ENCODE measurements around the gene CENPK.
"Not testable (repeated sequence)": the region's sequence is repeated elsewhere in the genome, so short reads cannot be mapped to it uniquely, and the experiment has no call there.

The CENPK gene, protein sequence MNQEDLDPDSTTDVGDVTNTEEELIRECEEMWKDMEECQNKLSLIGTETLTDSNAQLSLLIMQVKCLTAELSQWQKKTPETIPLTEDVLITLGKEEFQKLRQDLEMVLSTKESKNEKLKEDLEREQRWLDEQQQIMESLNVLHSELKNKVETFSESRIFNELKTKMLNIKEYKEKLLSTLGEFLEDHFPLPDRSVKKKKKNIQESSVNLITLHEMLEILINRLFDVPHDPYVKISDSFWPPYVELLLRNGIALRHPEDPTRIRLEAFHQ

DNA sequence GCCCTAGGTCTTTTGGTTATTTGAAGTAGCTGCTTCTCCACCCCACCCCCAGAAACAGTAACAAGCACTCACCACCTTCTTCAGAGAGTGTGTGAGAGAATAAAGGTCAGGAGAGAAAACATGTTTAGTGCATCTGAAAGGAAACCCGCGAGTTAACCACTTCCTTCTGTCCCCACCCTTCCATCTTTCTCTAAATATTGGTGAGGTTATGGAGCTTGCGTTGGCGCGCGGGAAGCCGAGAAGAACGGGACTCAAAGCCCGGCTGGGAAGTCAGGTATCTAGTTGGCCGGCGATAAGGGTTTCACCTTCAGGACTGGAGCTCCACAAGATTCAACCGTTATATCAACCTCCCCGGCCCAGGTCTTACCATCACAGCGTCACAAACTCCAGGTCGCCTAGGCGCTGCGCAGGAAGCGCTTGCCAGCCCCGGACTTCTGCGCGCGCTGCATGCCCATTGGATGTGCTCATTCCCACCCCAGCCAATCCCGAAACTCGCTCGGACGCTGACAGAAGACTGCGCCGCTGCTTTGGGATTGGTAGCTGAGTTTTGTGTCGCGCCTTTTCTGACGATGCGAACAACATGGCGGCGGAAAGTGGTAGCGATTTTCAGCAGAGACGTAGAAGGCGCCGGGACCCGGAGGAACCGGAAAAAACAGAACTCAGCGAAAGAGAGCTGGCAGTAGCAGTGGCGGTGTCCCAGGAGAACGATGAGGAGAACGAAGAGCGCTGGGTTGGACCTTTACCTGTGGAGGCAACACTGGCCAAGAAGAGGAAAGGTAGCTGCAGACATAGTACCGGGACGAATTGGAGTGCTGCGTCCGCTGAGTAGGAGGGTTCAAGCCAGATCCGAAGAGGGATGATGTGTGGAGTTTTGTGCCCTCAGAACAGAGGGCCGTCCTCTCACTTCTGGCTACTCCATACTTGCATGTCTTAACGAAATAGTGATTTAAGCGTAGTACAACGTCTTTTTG is at the start of gene CENPK, which contains the start of gene PPWD1:
Gene CENPK (minus strand): TSS at position 438 of the 971 bp plus-strand sequence. CDS start 8,261 bp downstream, outside the sequence.
Gene PPWD1 (plus strand): TSS at position 566 of the 971 bp plus-strand sequence. CDS start 15 bp downstream, at position 581.
- peak; percentile 81 for DNase-seq (ENCODE audit: low spot score)

DNA sequence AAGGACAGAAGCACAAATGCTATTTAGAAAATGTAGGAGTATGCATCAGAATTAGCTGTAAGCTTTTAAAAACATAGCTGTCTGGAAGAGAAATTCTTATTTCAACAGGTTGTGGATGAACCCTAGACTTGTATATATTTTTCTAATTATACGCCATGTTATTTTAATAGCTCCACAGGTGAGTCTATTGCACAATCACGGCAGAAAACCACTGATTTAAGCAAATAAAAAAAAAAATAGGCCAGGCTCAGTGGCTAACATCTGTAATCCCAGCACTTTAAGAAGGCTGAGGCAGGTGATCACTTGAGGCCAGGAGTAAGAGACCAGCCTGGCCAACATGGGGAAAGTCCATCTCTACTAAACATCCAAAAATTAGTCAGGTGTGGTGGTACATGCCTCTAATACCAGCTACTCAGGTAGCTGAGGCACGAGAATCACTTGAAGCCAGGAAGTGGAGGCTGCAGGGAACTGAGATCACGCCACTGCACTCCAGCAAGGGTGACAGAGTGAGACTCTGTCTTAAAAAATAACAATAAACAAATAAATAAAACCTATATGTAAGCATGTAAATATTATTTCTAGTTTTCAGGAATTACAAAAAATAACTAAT is 49.4 kb upstream of the CENPK start:
- DNase-seq (ENCODE audit: low spot score), result no peak

DNA sequence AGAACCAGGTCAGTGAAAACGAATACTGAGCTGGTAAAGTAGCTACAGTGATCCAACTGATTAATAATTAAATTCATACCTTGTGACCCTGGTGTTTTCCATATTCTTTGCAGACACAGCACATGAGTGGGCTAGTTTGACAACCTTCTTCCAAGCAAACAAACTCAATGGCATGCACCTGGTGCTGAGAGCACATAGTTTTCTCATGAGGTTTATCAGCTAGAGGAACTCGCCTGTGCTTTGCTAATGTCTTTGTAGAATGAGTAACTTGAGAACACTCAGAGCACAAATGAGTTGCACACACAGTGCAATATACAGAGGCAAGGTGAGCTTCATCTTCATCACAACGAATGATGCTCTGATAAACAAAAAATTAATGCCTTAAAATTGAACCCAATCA is 48.6 kb upstream of the CENPK start:
- DNase-seq (ENCODE audit: low spot score), result no peak

DNA sequence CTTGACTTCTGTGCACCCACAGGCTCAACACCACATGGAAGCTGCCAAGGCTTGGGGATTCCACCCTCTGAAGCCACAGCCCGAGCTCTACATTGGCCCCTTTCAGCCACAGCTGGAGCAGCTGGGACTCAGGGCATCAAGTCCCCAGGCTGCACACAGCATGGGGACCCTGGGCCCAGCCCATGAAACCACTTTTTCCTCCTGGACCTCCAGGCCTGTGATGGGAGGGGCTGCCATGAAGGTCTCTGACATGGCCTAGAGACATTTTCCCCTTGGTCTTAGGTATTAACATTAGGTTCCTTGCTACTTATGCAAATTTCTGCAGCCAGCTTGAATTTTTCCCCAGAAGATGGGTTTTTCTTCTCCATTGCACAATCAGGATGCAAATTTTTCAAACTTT is 38.8 kb upstream of the CENPK start:
- not testable (repeated sequence) for DNase-seq (ENCODE audit: low spot score)

DNA sequence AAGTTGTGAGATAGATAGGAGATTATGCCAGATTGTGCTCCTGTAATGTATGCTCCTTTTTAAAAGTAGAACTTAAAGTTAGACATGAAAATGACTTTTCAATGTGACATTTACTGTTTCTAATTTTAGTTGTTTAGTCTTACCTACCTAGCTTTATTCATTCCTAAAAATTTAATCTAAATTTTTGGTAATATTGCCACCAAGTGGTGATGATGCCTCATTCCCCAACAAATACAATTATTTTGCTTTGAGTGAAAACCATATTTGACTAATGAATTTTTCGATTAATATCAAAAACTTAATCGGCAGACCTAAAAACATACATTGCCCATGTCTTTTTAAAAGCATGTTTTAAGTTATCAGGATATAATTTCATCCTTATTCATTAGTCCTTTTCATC is 25.7 kb upstream of the CENPK start:
- no peak for DNase-seq (ENCODE audit: low spot score)

DNA sequence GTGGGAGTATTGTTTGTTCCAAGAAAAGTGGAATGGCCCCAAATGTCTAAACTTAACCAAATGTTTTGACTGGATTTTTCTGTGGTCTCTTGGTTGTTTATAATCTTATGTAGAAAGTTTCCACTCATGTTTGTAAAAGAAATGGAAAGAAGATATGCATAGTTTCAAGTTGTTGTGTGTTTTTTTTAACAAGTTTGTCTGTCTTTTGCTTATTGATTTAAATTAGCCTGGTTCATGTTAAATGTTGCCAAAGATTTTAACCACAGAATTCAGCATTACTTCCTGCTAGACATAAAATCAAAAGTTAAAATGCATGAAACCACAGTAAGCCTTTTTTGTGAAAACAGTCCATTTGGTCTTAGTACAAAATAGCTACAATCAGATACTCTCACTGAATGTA is 14.2 kb upstream of the CENPK start:
- no peak for DNase-seq (ENCODE audit: low spot score)

DNA sequence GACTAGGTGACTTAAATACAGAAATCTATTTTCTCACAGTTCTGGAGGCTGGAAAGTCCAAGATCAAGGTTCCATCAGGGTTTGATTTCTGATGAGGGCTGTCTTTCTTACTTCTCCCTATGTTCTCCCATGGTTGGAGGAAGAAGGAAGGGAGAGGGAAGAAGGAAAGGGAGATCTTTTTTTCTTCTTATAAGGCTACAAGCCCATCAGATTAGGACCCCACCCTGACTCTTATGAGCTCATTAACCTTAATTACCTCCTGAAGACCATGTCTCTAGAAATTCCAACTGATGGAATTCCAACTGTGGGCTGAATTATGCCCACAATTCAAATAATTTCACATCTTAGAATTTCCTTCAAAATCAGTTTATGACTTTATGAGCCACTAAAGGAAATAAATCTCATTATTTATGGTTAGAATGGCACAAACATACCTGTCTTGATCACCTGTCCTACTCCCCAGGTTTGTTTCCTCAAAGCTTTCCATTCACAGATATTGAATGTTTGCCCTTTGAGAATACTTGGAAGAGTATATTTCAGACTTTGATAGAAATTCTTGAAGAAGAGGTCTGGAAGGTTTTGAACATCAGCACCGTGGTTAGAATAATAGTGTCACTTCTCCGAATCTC is 7.7 kb upstream of the CENPK start:
- no peak for DNase-seq (ENCODE audit: low spot score)

DNA sequence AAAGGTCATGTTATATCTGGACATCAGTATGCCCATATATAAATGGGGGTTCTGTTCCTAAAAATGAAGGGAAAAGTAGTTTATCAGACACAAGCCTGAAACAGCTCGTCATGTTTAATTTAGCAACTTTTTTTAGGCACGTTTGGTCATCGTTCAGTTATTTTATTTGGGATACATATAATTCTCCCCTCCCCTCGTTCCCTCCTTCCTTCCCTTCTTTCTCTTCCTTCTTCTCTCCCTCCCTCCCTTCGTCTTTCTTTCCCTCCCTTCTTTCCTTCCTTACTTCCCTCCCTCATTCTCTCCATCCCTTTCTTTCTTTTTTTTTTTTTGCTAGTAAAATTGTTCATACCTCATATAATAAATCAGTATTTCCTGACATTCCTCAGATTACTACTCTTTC is 3.5 kb upstream of the CENPK start:
- no peak for DNase-seq (ENCODE audit: low spot score)

DNA sequence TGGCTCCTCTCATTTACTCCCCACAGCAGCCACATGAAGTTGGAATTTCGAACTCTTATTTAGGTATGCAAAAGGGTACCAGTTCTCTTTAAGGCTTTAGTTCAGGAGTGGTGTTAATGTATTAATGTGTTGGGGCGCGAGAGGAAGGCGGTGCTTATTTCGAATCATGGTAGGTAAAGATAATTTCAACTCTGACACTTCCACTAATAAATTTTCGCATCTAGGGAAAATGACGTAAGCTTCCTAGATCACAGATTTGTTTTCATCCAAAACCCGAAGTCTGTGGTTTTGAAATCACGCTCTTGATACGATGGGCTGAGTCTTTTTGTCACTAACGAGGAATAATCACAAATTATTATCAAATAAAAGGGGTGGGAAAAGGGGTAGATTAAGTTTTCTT is 809 bp upstream of the CENPK start:
- no peak for DNase-seq (ENCODE audit: low spot score)

DNA sequence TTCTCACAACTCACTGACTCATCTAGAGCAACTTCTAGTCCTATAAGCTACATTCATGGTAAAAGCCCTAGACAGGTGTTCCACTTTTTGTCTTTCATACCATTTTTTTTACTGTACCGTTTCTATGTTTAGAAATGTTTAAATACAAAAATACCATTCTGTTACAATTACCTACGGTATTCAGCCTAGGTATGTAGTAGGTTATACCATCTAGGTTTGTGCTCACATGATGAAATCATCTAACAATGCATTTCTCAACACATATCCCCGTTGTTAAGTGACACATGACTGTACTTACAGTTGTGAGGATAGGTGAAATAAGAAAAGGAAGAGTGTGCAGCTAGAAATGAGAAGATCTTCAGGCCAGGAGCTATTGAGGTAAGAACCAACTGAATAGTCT is 6.2 kb downstream of the CENPK start:
- DNase-seq (ENCODE audit: low spot score), result no peak

DNA sequence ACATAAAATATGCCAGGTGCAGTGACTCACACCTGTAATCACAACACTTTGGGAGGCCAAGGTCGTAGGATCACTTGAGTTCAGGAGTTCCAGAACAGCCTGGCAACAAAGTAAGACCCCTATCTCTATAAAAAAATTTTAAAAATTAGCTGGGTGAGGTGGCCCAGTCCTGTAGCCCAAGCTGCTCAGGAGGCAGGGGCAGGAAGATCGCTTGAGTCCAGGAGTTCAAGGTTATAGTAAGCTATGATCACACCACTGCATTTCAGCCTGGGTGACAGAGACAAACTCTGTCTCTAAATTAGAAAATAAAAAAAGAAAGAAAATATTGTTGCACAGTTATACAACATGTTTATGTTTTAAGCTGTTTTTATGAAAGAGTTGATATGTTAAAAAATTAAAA is 6.8 kb downstream of the CENPK start:
- DNase-seq (ENCODE audit: low spot score), result no peak

DNA sequence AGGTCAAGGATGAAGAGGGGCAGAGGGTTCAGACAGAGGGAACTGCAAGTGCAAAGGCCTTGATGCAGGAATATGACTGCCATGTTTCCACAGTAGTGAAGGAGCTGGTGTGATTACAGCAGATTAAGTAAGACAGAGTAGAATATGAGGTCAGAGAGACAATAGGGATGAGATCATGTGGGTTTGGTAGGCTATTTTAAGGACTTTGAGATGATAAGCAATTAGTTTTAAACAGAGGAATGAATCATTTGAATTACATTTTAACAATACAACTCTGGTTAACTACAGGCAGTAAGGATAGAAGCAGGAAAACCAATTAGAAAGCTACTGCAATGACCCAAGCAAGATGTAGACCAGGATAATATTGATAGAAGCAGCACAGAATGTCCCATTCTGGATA is 7.7 kb downstream of the CENPK start:
- no peak for DNase-seq (ENCODE audit: low spot score)

DNA sequence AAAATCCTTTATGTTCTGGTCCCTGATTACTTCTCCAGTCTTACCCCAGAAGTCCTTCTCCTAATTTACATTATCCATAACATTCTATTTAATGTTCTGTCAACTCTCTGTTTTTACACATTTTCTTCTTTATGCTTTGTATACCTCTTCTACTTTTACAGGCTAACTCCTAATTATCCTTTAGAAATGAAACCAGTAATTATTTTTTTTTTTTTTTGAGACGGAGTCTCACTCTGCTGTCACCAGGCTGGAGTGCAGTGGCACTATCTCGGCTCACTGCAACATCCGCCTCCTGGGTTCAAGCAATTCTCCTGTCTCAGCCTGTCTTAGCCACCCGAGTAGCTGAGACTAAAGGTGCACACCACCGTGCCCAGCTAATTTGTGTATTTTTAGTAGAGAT is 9.0 kb downstream of the CENPK start:
- DNase-seq (ENCODE audit: low spot score), result no peak

DNA sequence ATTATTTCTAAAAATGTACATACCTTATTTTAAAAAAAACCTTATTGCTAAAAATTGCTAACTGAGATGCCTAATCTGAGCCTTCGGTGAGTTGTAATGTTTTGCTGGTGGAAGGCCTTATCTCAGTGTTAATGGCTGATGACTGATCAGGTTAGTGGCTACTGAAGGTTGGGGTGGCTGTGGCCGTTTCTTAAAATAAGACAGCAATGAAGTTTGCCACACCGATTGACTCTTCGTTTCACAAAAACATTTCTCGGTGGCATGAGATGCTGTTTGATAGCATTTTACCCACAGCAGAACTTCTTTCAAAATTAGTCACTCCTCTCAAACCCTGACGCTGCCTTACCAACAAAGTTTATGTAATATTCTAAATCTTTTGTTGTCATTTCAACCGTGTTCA is 14.7 kb downstream of the CENPK start:
- no peak for DNase-seq (ENCODE audit: low spot score)

DNA sequence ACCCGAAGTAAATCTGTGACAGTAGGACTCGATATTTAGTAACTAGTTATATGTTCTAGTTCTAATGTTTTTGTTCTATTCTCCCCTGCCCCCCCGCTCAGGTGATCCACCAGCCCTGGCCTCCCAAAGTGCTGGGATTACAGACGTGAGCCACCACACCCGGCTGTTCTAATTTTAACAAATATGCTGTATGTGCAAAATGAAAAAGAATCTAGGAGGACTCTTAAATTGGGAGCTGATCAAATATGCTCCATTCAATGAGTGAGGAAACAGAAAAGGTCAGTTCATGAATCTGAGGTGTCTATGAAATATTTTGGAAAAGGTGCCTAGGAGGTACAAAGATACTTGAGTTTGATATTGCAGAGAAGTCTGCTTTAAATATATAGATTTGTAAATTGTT is 16.8 kb downstream of the CENPK start:
- DNase-seq (ENCODE audit: low spot score), result no peak

DNA sequence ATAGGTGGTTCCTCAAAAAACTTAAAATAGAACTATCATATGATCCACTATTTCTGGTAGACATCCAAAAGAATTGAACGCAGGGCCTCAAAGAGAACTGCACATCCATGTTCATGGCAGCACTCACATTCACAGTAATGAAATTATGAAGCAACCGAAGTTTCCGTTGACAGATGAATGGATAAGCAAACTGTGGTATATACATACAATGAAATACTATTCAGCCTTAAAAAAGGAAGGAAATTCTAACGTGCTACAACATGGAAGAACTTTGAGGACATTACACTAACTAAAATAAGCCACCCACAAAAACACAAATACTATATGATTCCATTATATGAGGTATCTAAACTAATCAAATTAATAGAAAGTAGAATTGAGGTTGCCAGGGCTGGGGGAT is 18.5 kb downstream of the CENPK start:
- DNase-seq (ENCODE audit: low spot score), result no peak

DNA sequence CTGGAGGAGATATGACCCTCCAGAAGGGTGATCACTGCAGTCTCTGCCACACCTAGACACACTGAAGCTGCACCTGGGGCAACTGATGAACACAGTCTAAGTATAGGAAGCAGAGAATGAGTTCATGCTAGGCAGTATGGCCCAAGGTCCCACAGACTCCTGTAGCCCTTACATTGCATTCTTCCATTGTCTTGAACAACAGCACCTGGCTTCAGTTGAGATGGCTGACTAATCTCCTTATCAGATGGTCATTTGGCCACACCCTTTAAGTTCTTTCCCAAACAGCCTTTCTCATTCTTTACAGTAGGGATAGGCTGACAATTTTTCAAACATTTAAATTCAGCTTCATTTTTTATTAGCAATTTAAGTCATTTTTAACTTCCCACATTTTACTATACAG is 23.1 kb downstream of the CENPK start:
- no peak for DNase-seq (ENCODE audit: low spot score)

DNA sequence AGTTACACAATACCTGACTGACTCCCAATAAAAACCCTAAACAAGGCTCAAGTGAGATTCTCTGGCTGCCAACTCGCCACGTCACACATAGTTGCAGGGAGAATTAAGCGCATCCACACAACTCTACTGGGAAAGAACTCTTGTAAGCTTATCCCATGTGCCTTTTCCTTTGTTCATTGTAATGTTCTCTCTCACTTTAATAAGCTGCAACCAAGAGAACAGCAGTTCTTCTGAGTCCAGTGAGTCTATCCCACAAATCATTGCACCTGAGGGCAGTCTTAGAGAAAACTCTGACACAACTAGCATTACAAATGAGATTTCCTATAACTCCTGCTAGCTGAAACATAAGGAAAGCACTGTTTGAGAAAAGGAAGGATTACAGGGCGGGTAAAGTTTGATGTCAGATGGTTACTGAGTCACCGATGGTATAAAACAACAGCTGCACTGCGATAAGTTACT is 27.4 kb downstream of the CENPK start:
- peak; percentile 88 for DNase-seq (ENCODE audit: low spot score)

DNA sequence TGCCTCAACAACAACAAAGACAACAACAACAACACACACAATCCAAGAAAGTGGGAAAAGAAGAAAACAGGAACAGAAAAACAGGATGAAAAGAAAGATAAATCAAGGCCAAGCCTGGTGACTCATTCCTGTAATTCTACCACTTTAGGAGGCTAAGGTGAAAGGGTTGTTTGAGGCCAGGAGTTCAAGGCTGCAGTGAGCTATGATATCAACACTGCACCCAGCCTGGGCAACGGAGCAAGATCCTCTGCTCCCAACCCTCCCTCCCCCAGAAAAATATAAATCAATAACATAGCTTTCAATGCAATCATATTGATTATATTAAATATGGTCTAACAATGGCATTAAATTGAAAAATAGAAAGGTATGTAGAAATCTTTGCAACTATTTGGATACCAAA is 32.1 kb downstream of the CENPK start:
- no peak for DNase-seq (ENCODE audit: low spot score)

DNA sequence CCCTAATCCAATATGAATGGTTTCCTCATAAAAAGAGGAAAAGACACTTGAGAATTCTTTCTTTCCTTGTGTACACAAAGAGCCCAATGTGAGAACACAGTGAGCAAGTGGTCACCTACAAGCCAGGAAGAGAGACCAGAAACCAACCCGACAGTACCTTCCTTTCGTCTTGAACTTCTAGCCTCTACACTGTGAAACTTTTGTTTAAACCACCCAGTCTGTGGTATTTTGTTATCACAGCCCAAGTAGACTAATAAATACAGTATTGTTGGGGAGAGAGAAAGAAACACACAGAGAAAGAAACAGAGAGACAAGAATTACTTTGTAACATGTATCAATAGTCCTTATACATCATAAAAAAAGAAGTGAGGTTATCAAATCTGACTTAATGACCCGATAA is 37.2 kb downstream of the CENPK start:
- peak; percentile 51 for DNase-seq (ENCODE audit: low spot score)

DNA sequence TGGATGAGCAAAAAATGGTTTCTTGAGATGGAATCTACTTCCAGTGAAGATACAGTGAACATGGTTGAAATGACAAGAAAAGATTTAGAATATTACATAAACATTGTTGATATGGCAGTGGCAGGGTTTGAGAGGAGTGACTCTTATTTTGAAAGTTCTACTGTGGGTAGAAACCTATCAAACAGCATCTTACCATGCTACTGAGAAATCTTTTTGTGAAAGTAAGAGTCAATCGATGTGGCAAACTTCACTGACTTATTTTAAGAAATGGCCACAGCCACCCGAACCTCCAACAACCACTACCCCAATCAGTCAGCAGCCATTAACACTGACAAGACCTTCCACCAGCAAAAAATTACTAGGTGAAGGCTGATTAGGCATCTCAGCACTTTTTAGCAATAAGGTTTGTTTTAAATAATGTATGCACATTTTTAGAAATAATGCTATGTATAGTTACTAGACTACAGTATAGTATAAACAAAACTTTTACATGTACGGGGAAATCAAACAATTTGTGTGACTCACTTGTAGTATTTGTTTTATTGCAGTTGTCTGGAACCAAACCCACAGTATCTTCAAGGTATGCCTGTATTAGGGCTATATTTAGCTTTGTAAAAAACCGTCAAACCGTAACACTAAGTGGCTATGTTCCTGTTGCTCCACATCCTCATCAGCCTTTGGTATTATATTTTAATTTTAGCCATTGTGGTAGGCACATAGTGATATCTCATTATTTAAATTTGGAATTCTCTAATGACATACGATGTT is 50.6 kb downstream of the CENPK start:
- no peak for DNase-seq (ENCODE audit: low spot score)
